Stimulated activated CD8-positive, alpha-beta memory T cell treated with anti-CD3 and anti-CD28 coated beads, Interleukin-12 subunit alpha, Interleukin-12 subunit beta, amount 100 ng/mL, for 24 hours (primary cell): ENCODE measurements around the gene SLC43A3.

Experiments
- DNase-seq: peaks from one replicate; pipeline ENCODE4 v3.0.0-alpha.2; 2020; ENCODE audit errors: extremely low read depth

SLC43A3 gene

GRCh38 chr11:57358543-57358961 is 68.4 kb downstream of the SLC43A3 start:
- DNase-seq: no peak

GRCh38 chr11:57357856-57358255 is 69.1 kb downstream of the SLC43A3 start:
- DNase-seq: no peak

- DNase-seq: no peak
These were observed 69.6 kb downstream of the SLC43A3 start for GRCh38 chr11:57357310-57357709.
